Endothelial cell of umbilical vein (primary cell): ENCODE results near the gene HDLBP. TPM values are rescaled to one million over a fixed set of nuclear protein-coding genes. Genes with fewer than 3 reads are reported as not detected.

Experiments
- BruUV-seq: library from RNA; stranded (reverse); fragments of 400-500 nt; replicated peaks from 2 replicates; lab custom pipeline; 2021; lab: Mats Ljungman, UMichigan
- CTCF ChIA-PET: fragments of 300-600, 350-600 bp; sonication (Branson Sonifier 250); formaldehyde crosslinking; loops from one replicate; lab custom pipeline; 2021; ENCODE audit warnings: antibody characterized with exemption, inconsistent platforms; lab: Charles Lee
- POLR2A ChIA-PET: fragments of 300-600, 350-600 bp; sonication (Branson Sonifier 250); formaldehyde crosslinking; loops from one replicate; lab custom pipeline; 2021; ENCODE audit warnings: antibody characterized with exemption, inconsistent platforms; lab: Charles Lee
- DNase-seq: peaks from one replicate; pipeline ENCODE4 v3.0.0-alpha.2; 2011; ENCODE audit warnings: low read depth, low spot score
- FAIRE-seq: peaks from 2 replicates; lab custom pipeline; 2011; peaks lifted over from hg19 to GRCh38; lab: Jason Lieb, UNC
- H2AFZ ChIP-seq: 2 replicates; pipeline ENCODE4 v1.6.0; 2012; ENCODE audit warnings: low read depth, low read length, control low read depth, inconsistent platforms
- H3K27ac ChIP-seq: 2 replicates; pipeline ENCODE4 v1.5.1; 2011; ENCODE audit warnings: low read depth, mild to moderate bottlenecking, control low read depth, low read length, moderate library complexity; ENCODE audit not compliant: insufficient read depth
- H3K27me3 ChIP-seq, 2 experiments: 2 replicates each; pipeline versions ENCODE4 v1.6.0 to v1.6.1; 2011; ENCODE audit warnings: low read length in 2 of 2, mixed read lengths in 1 of 2; ENCODE audit not compliant: control insufficient read depth in 2 of 2, insufficient read depth in 2 of 2
- H3K36me3 ChIP-seq, 2 experiments: 2 replicates in 1 of 2; 3 replicates in 1 of 2; pipeline ENCODE4 v1.5.1; 2011; ENCODE audit warnings: low read length in 2 of 2, mild to moderate bottlenecking in 1 of 2, moderate library complexity in 1 of 2; ENCODE audit not compliant: control insufficient read depth in 2 of 2, insufficient read depth in 2 of 2; ENCODE audit errors: extremely low read depth in 1 of 2
- H3K4me1 ChIP-seq: 3 replicates; pipeline ENCODE4 v1.5.1; 2011; ENCODE audit warnings: mild to moderate bottlenecking, low read length; ENCODE audit not compliant: control insufficient read depth, insufficient read depth; ENCODE audit errors: extremely low read depth
- H3K4me2 ChIP-seq: 2 replicates; pipeline ENCODE4 v1.6.1; 2011; ENCODE audit warnings: low read length, control low read depth, mixed read lengths; ENCODE audit not compliant: insufficient read depth
- H3K4me3 ChIP-seq, 3 experiments: fragments of 200-600 bp in 1 of 3; sonication (generic), shearing (Covaris generic) in 1 of 3; replicated peaks in 1 of 3; 2 replicates each; pipeline ENCODE4 v1.5.1; 2011 to 2016; ENCODE audit warnings: control low read depth in 3 of 3, low read length in 3 of 3, mild to moderate bottlenecking in 2 of 3, inconsistent platforms in 1 of 3, low read depth in 1 of 3, moderate library complexity in 1 of 3; ENCODE audit not compliant: insufficient read depth in 1 of 3
- H3K79me2 ChIP-seq: 2 replicates; pipeline ENCODE4 v1.6.0; 2012; ENCODE audit warnings: low read length, inconsistent platforms; ENCODE audit not compliant: control insufficient read depth, insufficient read depth
- H3K9ac ChIP-seq: replicated peaks from 2 replicates; pipeline ENCODE3; 2011; ENCODE audit warnings: low read length, control low read depth; ENCODE audit not compliant: insufficient read depth; ENCODE audit errors: extremely low read depth
- H3K9me1 ChIP-seq: replicated peaks from 3 replicates; pipeline ENCODE4 v1.6.0; 2011; ENCODE audit warnings: mild to moderate bottlenecking, low read length; ENCODE audit not compliant: control insufficient read depth, insufficient read depth; ENCODE audit errors: extremely low read depth
- H3K9me3 ChIP-seq: replicated peaks from 2 replicates; pipeline ENCODE4 v1.5.1; 2012; ENCODE audit warnings: low read length, inconsistent platforms; ENCODE audit not compliant: control insufficient read depth, insufficient read depth
- H4K20me1 ChIP-seq: replicated peaks from 2 replicates; pipeline ENCODE3; 2011; ENCODE audit warnings: mild to moderate bottlenecking, low read length; ENCODE audit not compliant: control insufficient read depth, insufficient read depth; ENCODE audit errors: extremely low read depth
- EZH2 ChIP-seq: IDR thresholded peaks from 2 replicates; pipeline ENCODE4 v1.6.1; 2012; ENCODE audit warnings: borderline replicate concordance, low read depth, mild to moderate bottlenecking, moderate library complexity, low read length, inconsistent platforms; ENCODE audit not compliant: severe bottlenecking
- FOS ChIP-seq: IDR thresholded peaks from 2 replicates; pipeline ENCODE4 v1.6.1; 2011; ENCODE audit warnings: mild to moderate bottlenecking, low read length, moderate library complexity, borderline replicate concordance; ENCODE audit not compliant: insufficient read depth
- GATA2 ChIP-seq: IDR thresholded peaks from 2 replicates; pipeline ENCODE4 v1.7.0; 2011; ENCODE audit warnings: low read depth, mild to moderate bottlenecking, moderate library complexity, mixed read lengths, low read length; ENCODE audit not compliant: insufficient read length, insufficient read depth
- JUN ChIP-seq: IDR thresholded peaks from 2 replicates; pipeline ENCODE4 v1.6.1; 2011; ENCODE audit warnings: borderline replicate concordance, low read depth; ENCODE audit not compliant: insufficient read length, insufficient read depth
- MAX ChIP-seq: IDR thresholded peaks from 2 replicates; pipeline ENCODE4 v1.6.1; 2011; ENCODE audit not compliant: insufficient read depth, insufficient read length
- MYC ChIP-seq: IDR thresholded peaks from one replicate; pipeline ENCODE4 v1.6.1; 2011; ENCODE audit warnings: mild to moderate bottlenecking, low read depth, low read length
- POLR2A ChIP-seq: IDR thresholded peaks from 2 replicates; pipeline ENCODE4 v1.6.1; 2012; ENCODE audit warnings: low read depth, mild to moderate bottlenecking, control low read depth, low read length
- POLR2AphosphoS5 ChIP-seq: IDR thresholded peaks from 2 replicates; pipeline ENCODE4 v1.6.1; 2012; ENCODE audit warnings: low read depth, mild to moderate bottlenecking, control low read depth, low read length, moderate library complexity; ENCODE audit not compliant: insufficient read depth
- dilution Hi-C: fragments of 300-500 bp; cut with MboI; formaldehyde crosslinking; loops from one replicate; pipeline ENCODE4 v1.15.0; 2019; ENCODE audit warnings: low sequenced_read_pairs; ENCODE audit not compliant: extremely low pct_ligation_motif_present
- intact Hi-C: fragments of 100-400 bp; cut with micrococcal nuclease; formaldehyde crosslinking; loops from one replicate; pipeline ENCODE4 v1.10.0; 2022
- polyA plus RNA-seq, 4 experiments: library from polyadenylated mRNA; depleted of rRNA in 3 of 4; stranded (reverse) in 3 of 4; unstranded in 1 of 4; fragments of >200 nt; gene quantifications; 2 replicates each; pipeline versions ENCODE4 v1.2.1 to v1.2.3, GENCODE V29; 2011 to 2012; ENCODE audit warnings: missing spikeins in 1 of 4
- total RNA-seq: library from RNA; stranded (reverse); gene quantifications from 2 replicates; pipeline ENCODE4 v1.2.3, GENCODE V29; 2021
- TF ChIP-seq, protein P1 (sequence below), 2 donors: IDR thresholded peaks; 1 replicate in 1 of 2; 2 replicates in 1 of 2; pipeline ENCODE4 v1.5.1; 2011; ENCODE audit warnings: low read length in 2 of 2, mild to moderate bottlenecking in 2 of 2, moderate library complexity in 2 of 2, control low read depth in 1 of 2, inconsistent platforms in 1 of 2, low read depth in 1 of 2; ENCODE audit not compliant: insufficient read depth in 1 of 2; ENCODE audit errors: extremely low read depth in 1 of 2

Gene HDLBP
- total and polyA plus RNA-seq, 2 donors (not counting 3 experiments of a cell fraction or from before 2014, with no cell fraction given) = 379 to 569 TPM

GRCh38 chr2:241339839-241340630 lies 24.6 kb upstream of the HDLBP start:
- BruUV-seq = no TSS peak
- CTCF ChIA-PET = no interaction called here
- DNase-seq = no peak
- POLR2A ChIA-PET = no interaction called here
- peaks cover 39 to 43% of the 10 kb centered on the region in 2 experiments for H3K36me3 ChIP-seq
- H3K4me3 ChIP-seq = no peak overlapping the region
- no peaks in the 10 kb centered on the region for H3K9me3 ChIP-seq
- no peak overlapping the region for H3K27ac ChIP-seq
- H3K79me2 ChIP-seq = peaks cover 11% of the 10 kb centered on the region
- H3K4me1 ChIP-seq = no peaks in the 10 kb centered on the region
- H2AFZ ChIP-seq = no peak overlapping the region
- H4K20me1 ChIP-seq = peaks cover 2% of the 10 kb centered on the region
- H3K9me1 ChIP-seq = no peaks in the 10 kb centered on the region
- H3K9ac ChIP-seq = no peak overlapping the region
- FAIRE-seq = peak; percentile 54
- dilution Hi-C loops = no loop called here
- no peak overlapping the region for H3K4me2 ChIP-seq
- TF ChIP-seq EZH2 (no peak), POLR2AphosphoS5 (no peak), MAX (no peak), FOS (no peak), POLR2A (no peak), GATA2 (no peak), JUN (no peak), MYC (no peak)
- TF ChIP-seq, protein P1, sequence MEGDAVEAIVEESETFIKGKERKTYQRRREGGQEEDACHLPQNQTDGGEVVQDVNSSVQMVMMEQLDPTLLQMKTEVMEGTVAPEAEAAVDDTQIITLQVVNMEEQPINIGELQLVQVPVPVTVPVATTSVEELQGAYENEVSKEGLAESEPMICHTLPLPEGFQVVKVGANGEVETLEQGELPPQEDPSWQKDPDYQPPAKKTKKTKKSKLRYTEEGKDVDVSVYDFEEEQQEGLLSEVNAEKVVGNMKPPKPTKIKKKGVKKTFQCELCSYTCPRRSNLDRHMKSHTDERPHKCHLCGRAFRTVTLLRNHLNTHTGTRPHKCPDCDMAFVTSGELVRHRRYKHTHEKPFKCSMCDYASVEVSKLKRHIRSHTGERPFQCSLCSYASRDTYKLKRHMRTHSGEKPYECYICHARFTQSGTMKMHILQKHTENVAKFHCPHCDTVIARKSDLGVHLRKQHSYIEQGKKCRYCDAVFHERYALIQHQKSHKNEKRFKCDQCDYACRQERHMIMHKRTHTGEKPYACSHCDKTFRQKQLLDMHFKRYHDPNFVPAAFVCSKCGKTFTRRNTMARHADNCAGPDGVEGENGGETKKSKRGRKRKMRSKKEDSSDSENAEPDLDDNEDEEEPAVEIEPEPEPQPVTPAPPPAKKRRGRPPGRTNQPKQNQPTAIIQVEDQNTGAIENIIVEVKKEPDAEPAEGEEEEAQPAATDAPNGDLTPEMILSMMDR (IDR thresholded peaks at IDR 0.05; ENCODE audit: extremely low read depth in 1 of 2, insufficient read depth in 1 of 2, low read depth in 1 of 2, low read length in 2 of 2) = no peak
- no peaks in the 10 kb centered on the region for H3K27me3 ChIP-seq
- intact Hi-C loops = no loop called here
